Prostate gland (tissue), 2 donors: ENCODE results near the gene HYOU1. TPM values are rescaled to one million over a fixed set of nuclear protein-coding genes. Genes with fewer than 3 reads are reported as not detected.

Experiments
- DNase-seq: peaks from one replicate; pipeline ENCODE4 v3.0.0-alpha.2; 2019; ENCODE audit warnings: low spot score
- H3K27ac ChIP-seq, 2 donors: fragments of 200-600 bp; sonication (generic); 2 replicates each; pipeline ENCODE4 v1.5.1; 2017 to 2019
- H3K27me3 ChIP-seq: fragments of 200-600 bp; sonication (generic); replicated peaks from 2 replicates; pipeline ENCODE4 v1.5.1; 2019; ENCODE audit not compliant: insufficient read depth
- H3K36me3 ChIP-seq, 2 donors: fragments of 200-600 bp; sonication (generic); 1 replicate in 1 of 2; 2 replicates in 1 of 2; pipeline versions ENCODE4 v1.5.1 to v1.8.1; 2017 to 2019
- H3K4me1 ChIP-seq: fragments of 200-600 bp; sonication (generic); replicated peaks from 2 replicates; pipeline ENCODE4 v1.5.1; 2019
- H3K4me3 ChIP-seq, 2 donors: fragments of 200-600 bp; sonication (generic); 2 replicates each; pipeline ENCODE4 v1.5.1; 2017 to 2019
- H3K9me3 ChIP-seq: fragments of 200-600 bp; sonication (generic); 2 replicates; pipeline ENCODE4 v1.5.1; 2017
- POLR2A ChIP-seq: fragments of 450-650 bp; IDR thresholded peaks from one replicate; pipeline ENCODE4 v1.6.1; 2016; ENCODE audit warnings: antibody characterized with exemption, mild to moderate bottlenecking
- POLR2AphosphoS5 ChIP-seq: sonication (generic); formaldehyde crosslinking; IDR thresholded peaks from one replicate; pipeline ENCODE4 v1.6.1; 2017; ENCODE audit warnings: antibody characterized with exemption
- WGBS: methylation state at CpG from one replicate; pipeline ENCODE4 v1.1.5; 2018; 5-methylcytosine and 5-hydroxymethylcytosine counted together
- intact Hi-C: fragments of 100-400 bp; cut with DNase I; formaldehyde crosslinking; loops from one replicate; pipeline ENCODE4 v1.14.2; 2022
- total RNA-seq, 2 donors: library from RNA; depleted of rRNA; stranded (reverse); fragments of >200 nt; gene quantifications; one replicate each; pipeline ENCODE4 v1.1.0, GENCODE V29; 2016
- TF ChIP-seq, protein P1 (sequence below), 4 experiments: fragments of 200-600 bp in 2 of 4; fragments of 450-650 bp in 2 of 4; sonication (generic) in 2 of 4; IDR thresholded peaks; 1 replicate in 3 of 4; 2 replicates in 1 of 4; pipeline ENCODE4 v1.5.1; 2016 to 2019; ENCODE audit warnings: antibody characterized with exemption in 4 of 4, mild to moderate bottlenecking in 2 of 4, moderate library complexity in 2 of 4

The HYOU1 gene
- total RNA-seq, 2 donors from 2014 or later, result 115 to 149 TPM

DNA sequence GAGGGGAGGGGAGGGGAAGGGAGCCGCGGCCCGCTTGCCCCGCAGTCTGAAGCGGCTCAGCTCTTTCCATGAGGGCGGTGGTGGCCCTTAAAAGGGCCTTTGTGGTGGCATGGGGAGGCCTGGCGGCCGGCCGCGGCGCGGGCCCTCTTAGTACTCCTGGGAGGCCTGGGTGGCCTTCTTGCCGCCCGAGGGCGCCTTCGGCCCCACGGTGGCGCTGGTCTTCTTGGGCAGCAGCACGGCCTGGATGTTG is 37.7 kb upstream of the HYOU1 start:
- peak overlapping the region; percentile 67 to 72 for H3K4me3 ChIP-seq
- no peaks in the 10 kb centered on the region for H3K9me3 ChIP-seq
- DNase-seq, result peak; percentile 81
- H3K27ac ChIP-seq, result peak overlapping the region; percentile 93 to 94
- WGBS, result 0% methylated on average over 5 of the region's 19 CpGs
- no peaks in the 10 kb centered on the region for H3K27me3 ChIP-seq
- peaks cover 0 to 7% of the 10 kb centered on the region in 2 donors for H3K36me3 ChIP-seq
- peaks cover 10% of the 10 kb centered on the region for H3K4me1 ChIP-seq
- TF ChIP-seq POLR2AphosphoS5 (no peak), POLR2A (no peak)
- TF ChIP-seq, protein P1, sequence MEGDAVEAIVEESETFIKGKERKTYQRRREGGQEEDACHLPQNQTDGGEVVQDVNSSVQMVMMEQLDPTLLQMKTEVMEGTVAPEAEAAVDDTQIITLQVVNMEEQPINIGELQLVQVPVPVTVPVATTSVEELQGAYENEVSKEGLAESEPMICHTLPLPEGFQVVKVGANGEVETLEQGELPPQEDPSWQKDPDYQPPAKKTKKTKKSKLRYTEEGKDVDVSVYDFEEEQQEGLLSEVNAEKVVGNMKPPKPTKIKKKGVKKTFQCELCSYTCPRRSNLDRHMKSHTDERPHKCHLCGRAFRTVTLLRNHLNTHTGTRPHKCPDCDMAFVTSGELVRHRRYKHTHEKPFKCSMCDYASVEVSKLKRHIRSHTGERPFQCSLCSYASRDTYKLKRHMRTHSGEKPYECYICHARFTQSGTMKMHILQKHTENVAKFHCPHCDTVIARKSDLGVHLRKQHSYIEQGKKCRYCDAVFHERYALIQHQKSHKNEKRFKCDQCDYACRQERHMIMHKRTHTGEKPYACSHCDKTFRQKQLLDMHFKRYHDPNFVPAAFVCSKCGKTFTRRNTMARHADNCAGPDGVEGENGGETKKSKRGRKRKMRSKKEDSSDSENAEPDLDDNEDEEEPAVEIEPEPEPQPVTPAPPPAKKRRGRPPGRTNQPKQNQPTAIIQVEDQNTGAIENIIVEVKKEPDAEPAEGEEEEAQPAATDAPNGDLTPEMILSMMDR (IDR thresholded peaks at IDR 0.05), result peak; percentile 49 to 80 (median 70)
- intact Hi-C loops, result loop anchor here (5.0 kb wide), 1 partner anchor 103 kb away; no protein-coding TSS in a partner anchor

DNA sequence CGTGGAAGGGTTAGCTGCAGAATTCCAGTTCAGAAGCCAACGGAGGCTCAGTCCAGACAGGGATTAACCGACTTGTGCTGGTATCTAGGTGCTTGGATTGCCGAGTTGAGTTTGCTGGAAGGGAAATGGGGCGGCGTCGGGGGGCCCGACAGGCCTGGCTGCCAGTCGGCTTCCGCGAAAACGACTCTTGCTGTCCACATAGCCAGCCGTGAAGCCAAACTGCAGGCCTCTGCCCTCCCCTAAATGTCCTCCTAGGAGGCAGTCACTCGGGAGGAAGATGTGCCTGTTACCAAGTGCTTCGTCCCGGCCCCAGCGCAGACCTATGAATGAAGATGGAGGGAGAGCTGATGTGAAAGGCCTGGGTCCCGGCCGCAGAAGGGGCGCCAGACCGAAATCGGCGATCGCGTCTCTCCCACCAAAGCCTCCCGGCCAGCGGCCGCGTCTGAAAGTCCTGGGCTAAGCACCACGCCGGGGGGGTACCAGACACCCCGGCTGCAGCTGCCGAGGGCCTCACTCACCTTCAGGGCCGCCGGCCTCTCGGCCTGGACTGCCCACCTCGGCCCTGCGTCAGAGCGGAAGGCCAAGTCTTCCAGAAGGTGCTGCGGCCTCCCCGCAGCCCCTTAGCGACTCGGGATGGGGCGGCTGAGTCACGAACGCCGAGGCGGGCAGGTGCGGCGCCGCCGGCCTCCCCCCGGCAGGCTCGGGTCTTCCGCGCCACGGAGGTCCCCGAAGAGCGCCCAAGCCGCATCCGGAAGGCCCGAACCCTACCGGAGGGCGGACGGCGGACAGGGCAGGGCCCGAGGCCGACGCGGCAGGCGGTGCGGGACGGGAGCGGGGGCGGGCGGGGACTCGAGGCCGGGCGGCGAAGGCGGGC is 37.2 kb upstream of the HYOU1 start:
- under 1% methylated on average over 78 of the region's 81 CpGs for WGBS
- H3K4me1 ChIP-seq, result peaks cover 10% of the 10 kb centered on the region
- peaks cover 0 to 7% of the 10 kb centered on the region in 2 donors for H3K36me3 ChIP-seq
- TF ChIP-seq POLR2AphosphoS5, result no peak
- TF ChIP-seq, protein P1 (IDR thresholded peaks at IDR 0.05), result peak in 1 of 4 experiments; percentile 11
- intact Hi-C loops, result loop anchor here (5.0 kb wide), 1 partner anchor 103 kb away; no protein-coding TSS in a partner anchor
- peak; percentile 14 for DNase-seq
- peak overlapping the region; percentile 93 to 94 for H3K27ac ChIP-seq
- H3K27me3 ChIP-seq, result no peaks in the 10 kb centered on the region
- H3K9me3 ChIP-seq, result no peaks in the 10 kb centered on the region
- peak overlapping the region; percentile 67 to 72 for H3K4me3 ChIP-seq

GRCh38 chr11:119092880-119093842 is 36.2 kb upstream of the HYOU1 start:
- Histone ChIP-seq H3K27me3 (no peaks in the 10 kb centered on the region), H3K4me1 (peaks cover 10% of the 10 kb centered on the region), H3K9me3 (no peaks in the 10 kb centered on the region), H3K27ac (peak overlapping the region; percentile 93 to 94), H3K4me3 (peak overlapping the region in 1 of 2 donors; percentile 67), H3K36me3 (peaks cover 0 to 7% of the 10 kb centered on the region in 2 donors)
- peak; percentile 67 for DNase-seq
- 28% methylated on average over 12 of the region's 12 CpGs for WGBS
- intact Hi-C loops, result loop anchor here (5.0 kb wide), 1 partner anchor 104 kb away; no protein-coding TSS in a partner anchor
- TF ChIP-seq, protein P1 (IDR thresholded peaks at IDR 0.05), result no peak
- peak; percentile 28 for TF ChIP-seq POLR2AphosphoS5

GRCh38 chr11:119091966-119092879 is 35.2 kb upstream of the HYOU1 start:
- no peak overlapping the region for H3K27ac ChIP-seq
- WGBS, result 82% methylated on average over 13 of the region's 13 CpGs
- no peaks in the 10 kb centered on the region for H3K36me3 ChIP-seq
- H3K4me1 ChIP-seq, result peaks cover 10% of the 10 kb centered on the region
- H3K27me3 ChIP-seq, result no peaks in the 10 kb centered on the region
- intact Hi-C loops, result loop anchor here (5.0 kb wide), 1 partner anchor 105 kb away; no protein-coding TSS in a partner anchor
- no peak for DNase-seq
- TF ChIP-seq, protein P1 (IDR thresholded peaks at IDR 0.05), result no peak
- TF ChIP-seq POLR2AphosphoS5 (no peak), POLR2A (no peak)
- no peak overlapping the region for H3K4me3 ChIP-seq
- no peaks in the 10 kb centered on the region for H3K9me3 ChIP-seq
